H1 (cell line): ENCODE measurements around the gene APOL6. TPM values are rescaled to one million over a fixed set of nuclear protein-coding genes. Genes with fewer than 3 reads are reported as not detected.

ENCODE experiments used
- CTCF ChIA-PET: fragments of 300-600 bp; sonication (Branson Sonifier 250); formaldehyde crosslinking; loops from one replicate; lab custom pipeline; 2021; ENCODE audit not compliant: partially characterized antibody; lab: Charles Lee
- POLR2A ChIA-PET: fragments of 300-600 bp; sonication (Branson Sonifier 250); formaldehyde crosslinking; loops from one replicate; lab custom pipeline; 2021; ENCODE audit warnings: inconsistent platforms; ENCODE audit not compliant: partially characterized antibody; lab: Charles Lee
- DNase-seq, 2 experiments: peaks; one replicate each; pipeline versions ENCODE4 v3.0.0 to v3.0.0-alpha.2; 2010 to 2022; ENCODE audit warnings: low spot score in 2 of 2, low read depth in 1 of 2, mixed read lengths in 1 of 2
- FAIRE-seq: peaks from 2 replicates; lab custom pipeline; 2011; peaks lifted over from hg19 to GRCh38; lab: Jason Lieb, UNC
- H2AFZ ChIP-seq: 2 replicates; pipeline ENCODE4 v1.8.1; 2012; ENCODE audit warnings: low read length, inconsistent platforms
- H2AK5ac ChIP-seq: 2 replicates; pipeline ENCODE4 v1.6.1; 2013; ENCODE audit warnings: low read depth, low read length
- H2BK120ac ChIP-seq: replicated peaks from 2 replicates; pipeline ENCODE3; 2013; ENCODE audit warnings: low read depth, low read length, inconsistent platforms
- H2BK12ac ChIP-seq: 2 replicates; pipeline ENCODE4 v1.6.1; 2013; ENCODE audit warnings: low read depth, low read length
- H2BK15ac ChIP-seq: 2 replicates; pipeline ENCODE4 v1.6.1; 2013; ENCODE audit warnings: low read length
- H2BK20ac ChIP-seq: 2 replicates; pipeline ENCODE4 v1.6.1; 2013; ENCODE audit warnings: low read length
- H2BK5ac ChIP-seq: 2 replicates; pipeline ENCODE4 v1.6.1; 2013; ENCODE audit warnings: low read depth, low read length
- H3K14ac ChIP-seq: 2 replicates; pipeline ENCODE4 v1.6.1; 2013; ENCODE audit warnings: inconsistent platforms; ENCODE audit not compliant: insufficient read length
- H3K18ac ChIP-seq: 2 replicates; pipeline ENCODE4 v1.6.1; 2013; ENCODE audit warnings: low read length; ENCODE audit errors: extremely low read depth
- H3K23ac ChIP-seq: 2 replicates; pipeline ENCODE4 v1.6.1; 2013; ENCODE audit warnings: inconsistent platforms; ENCODE audit not compliant: insufficient read length
- H3K23me2 ChIP-seq: 2 replicates; pipeline ENCODE4 v1.6.1; 2013; ENCODE audit warnings: low read depth, low read length
- H3K27ac ChIP-seq: 2 replicates; pipeline ENCODE4 v1.6.1; 2011; ENCODE audit warnings: low read depth, low read length, inconsistent platforms
- H3K27me3 ChIP-seq, 4 experiments: replicated peaks in 1 of 4; 1 replicate in 1 of 4; 2 replicates in 3 of 4; pipeline versions ENCODE4 v1.6.1 to v1.8.1; 2011 to 2013; ENCODE audit warnings: low read length in 3 of 4, mild to moderate bottlenecking in 3 of 4, inconsistent platforms in 2 of 4, mixed read lengths in 2 of 4, moderate library complexity in 1 of 4; ENCODE audit not compliant: control insufficient read depth in 3 of 4, insufficient read depth in 3 of 4; ENCODE audit errors: extremely low read depth in 1 of 4
- H3K36me3 ChIP-seq, 4 experiments: 2 replicates each; pipeline versions ENCODE4 v1.6.1 to v1.8.1; 2011 to 2013; ENCODE audit warnings: mild to moderate bottlenecking in 4 of 4, low read length in 3 of 4, moderate library complexity in 2 of 4, control low read depth in 1 of 4, inconsistent platforms in 1 of 4; ENCODE audit not compliant: insufficient read depth in 4 of 4, control insufficient read depth in 2 of 4
- H3K4ac ChIP-seq: replicated peaks from 2 replicates; pipeline ENCODE3; 2013; ENCODE audit warnings: low read length, low read depth, mixed read lengths, inconsistent platforms; ENCODE audit not compliant: insufficient read length
- H3K4me1 ChIP-seq, 4 experiments: replicated peaks in 1 of 4; 1 replicate in 1 of 4; 2 replicates in 3 of 4; pipeline versions ENCODE4 v1.6.1 to v1.8.1; 2011 to 2013; ENCODE audit warnings: low read length in 3 of 4, inconsistent platforms in 2 of 4, mixed read lengths in 1 of 4; ENCODE audit not compliant: insufficient read depth in 4 of 4, control insufficient read depth in 3 of 4
- H3K4me2 ChIP-seq, 2 experiments: 2 replicates each; pipeline versions ENCODE4 v1.6.1 to v1.8.1; 2011 to 2013; ENCODE audit warnings: low read depth in 2 of 2, low read length in 2 of 2, control low read depth in 1 of 2, inconsistent platforms in 1 of 2, mild to moderate bottlenecking in 1 of 2; ENCODE audit not compliant: insufficient read depth in 1 of 2
- H3K4me3 ChIP-seq, 4 experiments: fragments of 200-600, 300-600 bp in 1 of 4; sonication (generic), shearing (Covaris generic), sonication (Bioruptor Twin) in 1 of 4; 2 replicates each; pipeline versions ENCODE4 v1.5.1 to v1.8.1; 2011 to 2016; ENCODE audit warnings: low read length in 4 of 4, low read depth in 3 of 4, control low read depth in 2 of 4, inconsistent platforms in 2 of 4, mild to moderate bottlenecking in 2 of 4, mixed read lengths in 1 of 4, moderate library complexity in 1 of 4; ENCODE audit not compliant: insufficient read depth in 2 of 4; ENCODE audit errors: extremely low read depth in 1 of 4
- H3K56ac ChIP-seq: replicated peaks from 2 replicates; pipeline ENCODE3; 2013; ENCODE audit warnings: low read depth, mild to moderate bottlenecking, mixed read lengths, low read length, inconsistent platforms; ENCODE audit not compliant: insufficient read length
- H3K79me1 ChIP-seq: 2 replicates; pipeline ENCODE4 v1.6.1; 2013; ENCODE audit warnings: low read depth, low read length, control low read depth
- H3K79me2 ChIP-seq, 2 experiments: 2 replicates each; pipeline versions ENCODE4 v1.6.1 to v1.8.1; 2012 to 2013; ENCODE audit warnings: low read length in 2 of 2, mild to moderate bottlenecking in 2 of 2, inconsistent platforms in 1 of 2; ENCODE audit not compliant: insufficient read depth in 2 of 2, control insufficient read depth in 1 of 2
- H3K9ac ChIP-seq, 4 experiments: replicated peaks in 1 of 4; 1 replicate in 1 of 4; 2 replicates in 3 of 4; pipeline versions ENCODE4 v1.6.1 to v1.8.1; 2011 to 2013; ENCODE audit warnings: low read depth in 3 of 4, low read length in 3 of 4, control low read depth in 2 of 4, mild to moderate bottlenecking in 2 of 4, moderate library complexity in 2 of 4, inconsistent platforms in 1 of 4; ENCODE audit errors: extremely low read depth in 1 of 4
- H3K9me3 ChIP-seq, 2 experiments: 2 replicates each; pipeline versions ENCODE4 v1.6.1 to v1.8.1; 2012 to 2013; ENCODE audit warnings: mild to moderate bottlenecking in 2 of 2, moderate library complexity in 2 of 2, control low read depth in 1 of 2, inconsistent platforms in 1 of 2, low read depth in 1 of 2, low read length in 1 of 2, mixed read lengths in 1 of 2; ENCODE audit not compliant: insufficient read depth in 2 of 2
- H4K20me1 ChIP-seq, 2 experiments: replicated peaks in 1 of 2; 2 replicates each; pipeline versions ENCODE3 to v1.8.1; 2011 to 2013; ENCODE audit warnings: inconsistent platforms in 2 of 2, low read length in 2 of 2, mild to moderate bottlenecking in 1 of 2; ENCODE audit not compliant: insufficient read depth in 2 of 2, control insufficient read depth in 1 of 2
- H4K5ac ChIP-seq: 2 replicates; pipeline ENCODE4 v1.6.1; 2013; ENCODE audit warnings: low read length, low read depth, mixed read lengths, inconsistent platforms; ENCODE audit not compliant: insufficient read length
- H4K8ac ChIP-seq: 2 replicates; pipeline ENCODE4 v1.8.0; 2013; ENCODE audit warnings: mild to moderate bottlenecking, moderate library complexity, low read length, inconsistent platforms; ENCODE audit not compliant: insufficient read depth; ENCODE audit errors: extremely low read depth
- H4K91ac ChIP-seq: replicated peaks from 2 replicates; pipeline ENCODE3; 2013; ENCODE audit warnings: low read length, mixed read lengths, inconsistent platforms; ENCODE audit not compliant: insufficient read length
- CBX8 ChIP-seq: fragments of 300-800, 300-1000 bp; sonication (generic); IDR thresholded peaks from 2 replicates; pipeline ENCODE4 v1.7.1; 2016; ENCODE audit warnings: low read depth, low read length, borderline replicate concordance
- EP300 ChIP-seq, 2 experiments: IDR thresholded peaks; 1 replicate in 1 of 2; 2 replicates in 1 of 2; pipeline ENCODE4 v1.6.1; 2011 to 2012; ENCODE audit warnings: low read depth in 2 of 2, low read length in 2 of 2, mild to moderate bottlenecking in 2 of 2, borderline replicate concordance in 1 of 2, inconsistent platforms in 1 of 2, moderate library complexity in 1 of 2
- KDM1A ChIP-seq: fragments of 200-600, 300-600 bp; sonication (generic); IDR thresholded peaks from 2 replicates; pipeline ENCODE4 v1.7.1; 2016; ENCODE audit warnings: mild to moderate bottlenecking, low read length, borderline replicate concordance
- RXRA ChIP-seq: IDR thresholded peaks from 2 replicates; pipeline ENCODE4 v1.6.1; 2011; ENCODE audit warnings: low read depth, mild to moderate bottlenecking, low read length, moderate library complexity; ENCODE audit not compliant: insufficient read depth
- ZNF274 ChIP-seq: IDR thresholded peaks from 2 replicates; pipeline ENCODE4 v1.7.0; 2012; ENCODE audit warnings: low read length, borderline replicate concordance; ENCODE audit errors: extremely low read depth
- polyA plus RNA-seq, 7 experiments: library from polyadenylated mRNA; depleted of rRNA in 3 of 7; stranded (reverse) in 5 of 7; unstranded in 2 of 7; fragments of >200 nt in 5 of 7; fragments of 200-250 nt in 2 of 7; gene quantifications; 1 replicate in 5 of 7; 2 replicates in 1 of 7; 4 replicates in 1 of 7; pipeline versions ENCODE4 v1.2.1 to v1.2.3, GENCODE V29; 2011 to 2013; ENCODE audit warnings: missing spikeins in 2 of 7, mixed read lengths in 2 of 7
- total RNA-seq: library from RNA; stranded (reverse); fragmentation: NEBNext Ultra II Directional; extraction: Animal tissue kit (Norgen Biotek cat#: 25700); gene quantifications from 2 replicates; pipeline ENCODE4 v1.2.1, GENCODE V29; 2021

Gene APOL6
- total and polyA plus RNA-seq, 2 of the 8 experiments (the other 6 are each of a cell fraction or from before 2014, with no cell fraction given): 0.06 to 0.13 TPM

- FAIRE-seq: no peak
Measured at GRCh38 chr22:35684732-35685131, 36.5 kb downstream of the APOL6 start.

More at GRCh38 chr22:35684732-35685131, 36.5 kb downstream of the APOL6 start:
- H3K23me2 ChIP-seq: peaks cover 2% of the 10 kb centered on the region; the same call in 1 of the 2 replicates
- no peak overlapping the region for H2BK5ac ChIP-seq
- H3K18ac ChIP-seq: no peak overlapping the region
- H2BK15ac ChIP-seq: no peak overlapping the region
- no peak overlapping the region for H4K5ac ChIP-seq
- no peak overlapping the region for H2BK120ac ChIP-seq
- TF ChIP-seq CBX8 (no peak), RXRA (no peak), EP300 (IDR thresholded peaks at IDR 0.05; ENCODE audit: borderline replicate concordance in 1 of 2, low read depth in 2 of 2, low read length in 2 of 2) (no peak), ZNF274 (no peak), KDM1A (no peak)
- no peak overlapping the region for H2BK12ac ChIP-seq
- no peaks in the 10 kb centered on the region for H3K79me2 ChIP-seq
- no peak overlapping the region for H2AK5ac ChIP-seq
- H3K56ac ChIP-seq: no peak overlapping the region
- no peaks in the 10 kb centered on the region for H3K27me3 ChIP-seq
- H2BK20ac ChIP-seq: no peak overlapping the region
- H3K79me1 ChIP-seq: no peaks in the 10 kb centered on the region
- no peak overlapping the region for H3K4me2 ChIP-seq
- ChIA-PET POLR2A (interaction anchor here (1.2 to 1.4 kb wide), 2 partner anchors 10 to 19 kb away, joined by 3 read pairs; no protein-coding TSS in a partner anchor), CTCF (interaction anchor here (0.5 to 3.6 kb wide), 33 partner anchors 9 to 498 kb away, joined by 3 to 25 read pairs (median 4); partner anchors contain the start of gene APOL5)
- no peaks in the 10 kb centered on the region for H3K9me3 ChIP-seq
- no peak overlapping the region for H4K8ac ChIP-seq
- H2AFZ ChIP-seq: peak overlapping the region; percentile 29; the same call in 1 of the 2 replicates
- no peak overlapping the region for H3K9ac ChIP-seq
- no peak overlapping the region for H3K4ac ChIP-seq
- no peak for DNase-seq
- H3K4me3 ChIP-seq: no peak overlapping the region
- no peak overlapping the region for H3K14ac ChIP-seq
- no peaks in the 10 kb centered on the region for H3K36me3 ChIP-seq
- no peaks in the 10 kb centered on the region for H4K20me1 ChIP-seq
- H4K91ac ChIP-seq: no peak overlapping the region
- H3K4me1 ChIP-seq: no peaks in the 10 kb centered on the region
- no peak overlapping the region for H3K27ac ChIP-seq
- no peak overlapping the region for H3K23ac ChIP-seq
